ENCODE data around the gene PTHLH.

Gene PTHLH

GRCh38 chr12:27972721-27973120 lies at the start of gene PTHLH:
Gene PTHLH (minus strand): TSS chr12:27972733. CDS start chr12:27969494, 3,239 bp downstream.
- no peak for DNase-seq

DNA sequence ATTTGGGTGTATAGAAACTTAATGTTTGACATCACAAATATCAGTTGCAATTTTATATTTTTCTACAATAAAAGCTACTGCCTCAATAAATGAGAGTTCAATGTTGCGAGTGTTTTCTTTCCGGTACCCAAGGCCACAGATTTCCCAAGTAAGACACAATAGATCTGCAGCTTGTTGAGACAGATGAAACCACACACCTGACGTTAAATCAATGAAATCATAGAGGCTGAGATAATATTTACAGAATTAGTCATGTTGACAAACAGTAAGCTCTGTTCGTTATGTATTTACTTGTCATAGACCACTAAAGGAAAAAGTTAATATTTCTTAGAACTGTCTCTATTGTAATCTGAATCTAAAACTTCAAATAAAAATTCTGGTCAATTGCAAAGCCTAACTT lies 49.2 kb upstream of the PTHLH start:
- DNase-seq = no peak

GRCh38 chr12:28017873-28018255 lies 45.3 kb upstream of the PTHLH start:
- DNase-seq = no peak

DNA sequence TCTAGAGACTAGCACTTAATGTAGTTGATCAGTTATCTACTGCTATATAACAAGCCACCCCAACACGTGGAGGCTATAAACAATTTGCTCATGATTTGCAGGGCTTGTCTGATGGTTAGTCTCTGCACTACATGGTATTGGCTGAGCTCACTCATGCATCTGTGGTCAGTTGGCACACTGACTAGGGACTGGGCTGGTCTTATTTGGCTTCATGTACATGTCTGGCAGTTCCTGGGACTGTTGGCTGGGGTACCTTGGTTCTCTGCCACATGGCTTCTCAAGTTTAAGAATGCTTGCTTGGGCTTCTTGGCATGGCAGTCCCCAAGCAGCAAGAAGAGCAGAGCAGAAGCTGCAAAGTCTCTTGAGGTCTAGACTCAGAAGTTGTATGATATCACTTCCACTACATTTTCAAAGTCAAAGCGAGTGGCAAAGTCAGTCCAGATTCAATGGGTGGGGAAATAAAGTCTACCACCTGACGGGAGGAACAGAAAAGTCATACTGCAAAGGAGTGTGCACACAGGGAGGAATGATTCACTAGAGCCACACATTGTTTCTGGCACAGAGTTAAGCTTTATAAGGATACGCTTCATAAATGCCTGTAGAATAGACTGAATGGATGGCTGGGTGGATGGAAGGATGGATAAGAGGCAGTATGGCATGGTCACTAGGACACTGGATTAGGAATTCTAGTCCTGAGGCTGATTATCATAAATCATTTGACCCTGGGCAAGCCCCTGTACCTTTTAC lies 44.8 kb upstream of the PTHLH start:
- DNase-seq = no peak

GRCh38 chr12:28015165-28015564 lies 42.6 kb upstream of the PTHLH start:
- DNase-seq = no peak

- no peak for DNase-seq
Observed at GRCh38 chr12:28014196-28014595, 41.7 kb upstream of the PTHLH start.

GRCh38 chr12:28012333-28012918 lies 39.9 kb upstream of the PTHLH start:
- DNase-seq = no peak

DNA sequence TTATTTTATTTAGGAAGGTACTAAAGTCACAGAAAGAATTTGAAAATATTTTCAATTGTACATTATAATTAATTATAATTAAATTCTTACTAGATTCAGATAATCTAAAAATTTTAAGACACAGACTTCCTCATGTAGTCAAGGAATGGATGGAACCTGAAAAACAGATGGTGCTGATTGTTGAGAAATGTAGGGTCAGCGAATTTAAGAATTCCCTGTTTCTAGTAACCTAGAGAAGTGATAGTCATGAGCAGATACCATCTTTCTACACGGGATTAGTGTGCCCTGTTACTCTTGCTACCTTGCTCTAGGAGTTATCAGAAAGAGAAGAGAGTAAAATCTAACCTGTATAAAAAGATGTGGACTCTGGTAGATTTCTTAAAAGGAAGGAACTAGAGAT lies 37.5 kb upstream of the PTHLH start:
- no peak for DNase-seq

DNA sequence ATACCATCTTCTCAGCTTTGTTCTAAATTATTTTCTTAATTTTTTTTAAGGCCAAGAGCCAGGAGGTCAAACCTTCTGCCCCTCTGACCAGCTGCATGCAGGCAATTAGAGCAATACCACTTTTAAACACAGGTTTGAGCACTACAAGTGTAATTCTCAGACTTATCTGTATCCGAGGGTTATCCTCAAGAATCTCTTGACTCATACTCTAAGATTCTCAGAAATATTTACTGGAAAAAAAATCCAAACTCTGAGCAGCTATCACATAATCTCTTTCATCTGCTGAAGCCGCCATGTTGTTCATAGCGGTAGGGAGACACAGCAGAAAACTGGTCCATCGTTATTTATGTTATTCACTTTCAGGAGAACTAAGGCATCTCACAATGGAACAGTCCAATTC lies 27.4 kb upstream of the PTHLH start:
- peak; percentile 2 for DNase-seq

GRCh38 chr12:27999521-27999920 lies 27.0 kb upstream of the PTHLH start:
- no peak for DNase-seq

DNA sequence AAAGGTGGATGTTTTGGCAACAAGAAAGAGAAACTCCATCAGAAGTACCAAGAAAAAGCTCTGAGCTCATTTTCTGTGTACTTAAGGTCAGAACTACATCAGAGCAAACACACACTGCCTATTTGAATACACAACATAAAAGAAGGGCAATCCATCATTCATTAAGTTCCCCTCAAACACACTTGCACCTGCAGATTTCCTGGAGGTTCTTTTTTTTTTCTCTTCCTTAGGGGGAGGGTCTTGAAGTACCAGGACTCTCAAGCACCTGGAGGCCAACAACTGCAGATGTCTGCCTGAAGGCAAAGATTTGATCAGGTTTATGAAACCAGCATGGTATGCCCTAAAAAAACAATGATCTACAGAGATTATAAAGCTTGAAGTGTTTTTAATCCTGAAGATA lies 26.1 kb upstream of the PTHLH start:
- DNase-seq = no peak

- DNase-seq = no peak
Observed at GRCh38 chr12:27998170-27998569, 25.6 kb upstream of the PTHLH start.

DNA sequence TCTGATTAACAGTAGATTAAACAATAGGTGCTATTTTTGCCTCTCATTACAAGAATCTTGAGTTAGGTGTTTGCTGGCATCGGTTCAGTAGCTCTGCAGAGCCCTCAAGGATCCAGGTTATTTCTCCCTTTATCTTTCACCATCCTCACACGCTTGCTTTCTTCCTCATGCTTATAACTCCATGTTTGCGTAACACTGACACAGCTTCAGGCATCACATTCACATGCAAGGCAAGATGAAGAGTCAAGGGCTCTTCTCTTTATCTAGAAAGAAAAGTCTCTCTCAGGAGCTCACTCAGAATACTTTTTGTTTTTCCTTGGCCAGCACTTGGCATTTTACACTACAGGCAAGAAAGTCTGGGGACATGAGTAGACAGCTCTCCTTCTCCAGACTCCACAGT lies 24.2 kb upstream of the PTHLH start:
- no peak for DNase-seq

GRCh38 chr12:27995406-27995805 lies 22.9 kb upstream of the PTHLH start:
- DNase-seq = no peak

DNA sequence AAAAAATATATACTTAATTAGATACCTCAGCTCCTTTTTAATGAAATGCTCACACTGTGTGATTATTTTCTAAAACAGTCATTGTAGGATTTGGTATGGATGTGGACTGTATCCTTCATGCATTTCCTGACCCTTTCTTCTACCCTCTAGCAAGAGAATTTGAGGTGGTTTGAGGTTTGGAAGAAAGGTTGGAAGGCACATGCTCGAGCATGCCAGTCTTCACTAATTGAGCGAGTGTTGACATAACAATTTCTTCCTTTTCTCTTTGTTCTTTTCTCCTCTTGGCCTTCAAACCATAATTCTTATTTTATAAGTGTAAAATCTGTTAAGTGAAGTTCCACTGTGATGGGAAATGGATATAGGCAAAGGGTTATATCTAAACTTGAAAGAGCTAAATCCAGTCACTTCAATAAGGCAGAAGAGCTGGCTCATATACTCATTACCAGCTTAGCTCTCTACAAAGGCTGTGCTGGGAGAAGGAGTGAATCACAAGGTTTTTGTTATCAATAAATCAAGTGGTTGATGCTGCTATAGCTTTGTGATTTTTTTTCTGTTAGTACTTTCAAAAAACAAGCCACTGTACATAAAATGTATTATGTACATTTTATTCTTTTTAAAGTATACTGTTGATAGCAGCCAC lies 16.2 kb upstream of the PTHLH start:
- DNase-seq = no peak

GRCh38 chr12:27987331-27987730 lies 14.8 kb upstream of the PTHLH start:
- no peak for DNase-seq

GRCh38 chr12:27984275-27984674 lies 11.7 kb upstream of the PTHLH start:
- peak; percentile 79 for DNase-seq

DNA sequence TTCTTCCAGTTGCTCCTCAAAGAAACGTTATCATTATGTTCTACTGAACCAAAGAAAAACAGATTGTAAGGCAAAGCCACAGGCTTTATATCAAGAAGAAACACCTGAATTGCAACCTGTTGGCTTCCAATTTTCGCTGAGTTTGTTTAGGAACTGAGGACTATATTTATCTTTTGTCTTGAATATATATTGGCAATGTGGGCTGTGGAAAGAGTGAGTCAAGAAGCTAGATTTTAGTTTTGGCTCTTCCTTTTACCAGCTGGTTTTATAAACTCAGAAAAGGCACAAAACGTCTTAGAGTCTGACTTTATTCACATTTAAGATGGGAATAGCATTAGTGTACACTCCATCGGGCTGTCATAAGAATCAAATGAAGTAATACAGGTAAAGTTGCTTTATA lies 10.4 kb upstream of the PTHLH start:
- DNase-seq = no peak

- no peak for DNase-seq
Observed at GRCh38 chr12:27982385-27982784, 9.9 kb upstream of the PTHLH start.

- peak; percentile 27 for DNase-seq
Observed at GRCh38 chr12:27981874-27982273, 9.3 kb upstream of the PTHLH start.

- no peak for DNase-seq
Observed at GRCh38 chr12:27979145-27979544, 6.6 kb upstream of the PTHLH start.

DNA sequence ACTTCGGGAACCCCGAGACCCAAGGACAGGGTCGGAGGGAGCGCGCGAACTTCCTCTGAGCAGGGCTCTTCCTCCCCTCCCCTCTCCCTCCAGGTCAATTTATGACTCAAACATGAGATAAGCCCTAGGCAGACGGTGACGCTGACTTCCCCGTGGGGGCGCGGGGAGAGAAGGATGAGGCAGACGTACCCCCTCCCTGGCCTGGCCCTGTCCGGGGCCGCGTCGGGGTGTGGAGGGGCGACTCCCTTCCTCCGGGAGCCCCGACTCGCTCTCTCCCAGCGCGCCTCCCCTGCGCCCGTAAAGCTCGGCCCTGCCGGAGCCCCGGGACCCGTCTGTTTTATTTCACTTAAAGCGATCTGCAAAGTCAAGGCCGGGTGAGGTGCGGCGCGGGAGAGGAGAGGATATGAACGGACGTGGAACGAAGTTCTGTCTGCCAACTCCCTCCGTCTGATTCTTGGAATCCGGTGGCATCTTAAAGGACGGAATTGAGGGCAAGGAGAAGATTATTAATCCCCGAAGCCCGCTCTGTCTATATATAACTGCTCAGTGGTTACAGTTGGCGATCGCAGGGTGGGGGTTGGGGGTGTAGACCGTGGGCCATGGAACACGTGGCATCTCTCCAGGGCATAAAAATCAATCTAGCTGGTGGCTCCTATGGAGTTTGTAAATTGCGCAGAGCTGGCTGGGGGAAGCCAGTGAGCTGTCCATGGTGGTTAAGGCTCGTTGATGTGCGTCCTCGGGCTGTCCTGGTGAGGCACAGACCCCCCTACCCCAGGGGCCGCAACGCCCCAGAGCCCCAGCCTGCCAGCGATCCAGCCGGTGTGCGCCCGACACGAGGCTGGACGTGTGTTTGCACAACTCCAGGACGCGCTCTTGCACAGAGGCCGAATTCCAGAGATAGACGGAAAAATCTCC lies 2.9 kb upstream of the PTHLH start:
- peak; percentile 69 for DNase-seq

DNA sequence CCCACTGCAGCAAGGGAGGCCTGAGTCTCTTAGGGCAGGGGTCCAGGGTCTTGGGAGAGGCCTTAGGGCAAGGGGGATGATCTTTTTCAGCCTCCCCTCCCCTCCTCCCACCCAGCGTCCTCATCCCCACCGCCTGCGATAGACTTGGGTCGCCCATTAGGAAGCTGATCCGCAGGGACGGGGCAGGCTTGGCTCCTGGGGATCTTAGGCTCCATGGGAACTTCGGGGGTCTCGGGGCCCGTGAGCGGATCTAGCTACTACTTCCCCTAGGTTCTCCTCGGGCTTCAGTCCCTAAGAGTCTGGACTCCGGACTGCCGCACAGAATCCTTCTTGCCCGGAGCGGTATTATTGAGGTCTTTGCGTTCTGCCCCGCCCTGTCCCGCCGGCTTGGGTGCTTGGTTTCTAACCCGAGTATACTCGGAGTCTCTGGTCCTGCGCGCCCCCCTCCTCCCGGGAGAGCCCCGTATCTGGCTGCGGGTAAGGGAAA lies 2.2 kb upstream of the PTHLH start:
- DNase-seq = no peak
